GM12878 (cell line): ENCODE results near the gene CD248. TPM values are rescaled to one million over a fixed set of nuclear protein-coding genes. Genes with fewer than 3 reads are reported as not detected.

ENCODE experiments used
- ATAC-seq: fragments of 200-7000 bp; cut with Tn5 transposase; 3 replicates; pipeline ENCODE4 v1.9.1; 2020; ENCODE audit warnings: mild to moderate bottlenecking, moderate library complexity
- BruUV-seq: library from RNA; stranded (reverse); fragments of 400-500 nt; replicated peaks from 2 replicates; lab custom pipeline; 2021; lab: Mats Ljungman, UMichigan
- CTCF ChIA-PET: fragments of 300-600 bp; sonication (Branson Sonifier 250); formaldehyde crosslinking; extraction: SDS; loops from one replicate; lab custom pipeline; 2021; ENCODE audit warnings: inconsistent platforms; lab: Yijun Ruan, JAX
- POLR2A ChIA-PET: fragments of 350-600 bp; formaldehyde crosslinking; extraction: SDS; loops from one replicate; lab custom pipeline; 2021; ENCODE audit warnings: inconsistent platforms; lab: Charles Lee
- RAD21 ChIA-PET: fragments of 300-600 bp; sonication (Branson Sonifier 250); formaldehyde crosslinking; loops from one replicate; lab custom pipeline; 2023; ENCODE audit warnings: antibody characterized with exemption; ENCODE audit not compliant: unreplicated experiment; lab: Charles Lee
- SMC1A ChIA-PET: fragments of 300-600 bp; sonication (Branson Sonifier 250); formaldehyde crosslinking; loops from one replicate; lab custom pipeline; 2023; ENCODE audit not compliant: unreplicated experiment, uncharacterized antibody; lab: Charles Lee
- DNase-seq: peaks from one replicate; pipeline ENCODE4 v3.0.0-alpha.2; 2011; ENCODE audit warnings: low read depth, low spot score
- FAIRE-seq: peaks from 3 replicates; lab custom pipeline; 2011; peaks lifted over from hg19 to GRCh38; lab: Jason Lieb, UNC
- H2AFZ ChIP-seq: 2 replicates; pipeline ENCODE4 v1.6.0; 2011; ENCODE audit warnings: low read depth, low read length, control low read depth; ENCODE audit not compliant: control insufficient read depth
- H3K27ac ChIP-seq: 2 replicates; pipeline ENCODE4 v1.5.1; 2011; ENCODE audit warnings: control low read depth; ENCODE audit not compliant: control insufficient read depth, insufficient read depth
- H3K27me3 ChIP-seq, 2 experiments: replicated peaks in 1 of 2; 2 replicates each; pipeline versions ENCODE4 v1.6.0 to v1.6.1; 2011; ENCODE audit warnings: low read length in 1 of 2; ENCODE audit not compliant: control insufficient read depth in 2 of 2, insufficient read depth in 2 of 2
- H3K36me3 ChIP-seq, 2 experiments: 2 replicates each; pipeline ENCODE4 v1.5.1; 2011; ENCODE audit warnings: low read length in 1 of 2; ENCODE audit not compliant: control insufficient read depth in 2 of 2, insufficient read depth in 2 of 2
- H3K4me1 ChIP-seq: 2 replicates; pipeline ENCODE4 v1.6.1; 2011; ENCODE audit warnings: mild to moderate bottlenecking, low read length, moderate library complexity, mixed read lengths; ENCODE audit not compliant: control insufficient read depth, insufficient read depth
- H3K4me2 ChIP-seq: 2 replicates; pipeline ENCODE4 v1.6.0; 2011; ENCODE audit warnings: control low read depth; ENCODE audit not compliant: control insufficient read depth, insufficient read depth
- H3K4me3 ChIP-seq: fragments of 200-600 bp; sonication (generic); 2 replicates; pipeline ENCODE4 v1.5.1; 2016
- H3K79me2 ChIP-seq: 2 replicates; pipeline ENCODE4 v1.6.0; 2011; ENCODE audit warnings: low read length; ENCODE audit not compliant: control insufficient read depth, insufficient read depth
- H3K9ac ChIP-seq: 2 replicates; pipeline ENCODE4 v1.8.0; 2011; ENCODE audit warnings: low read length, control low read depth, mixed read lengths; ENCODE audit not compliant: control insufficient read depth, insufficient read depth
- H3K9me3 ChIP-seq: replicated peaks from 3 replicates; pipeline ENCODE4 v1.5.1; 2011; ENCODE audit warnings: mild to moderate bottlenecking, low read length; ENCODE audit not compliant: control insufficient read depth, insufficient read depth
- H4K20me1 ChIP-seq: 2 replicates; pipeline ENCODE4 v1.6.0; 2011; ENCODE audit not compliant: control insufficient read depth, insufficient read depth
- CTCF ChIP-seq, 3 experiments: IDR thresholded peaks in 2 of 3; conservative IDR thresholded peaks in 1 of 3; 2 replicates each; pipeline ENCODE4 v1.5.1; 2011; ENCODE audit warnings: low read depth in 3 of 3, low read length in 3 of 3, mild to moderate bottlenecking in 3 of 3, control low read depth in 2 of 3, moderate library complexity in 2 of 3, inconsistent platforms in 1 of 3, mixed read lengths in 1 of 3; ENCODE audit not compliant: control insufficient read depth in 2 of 3, insufficient read depth in 1 of 3; ENCODE audit errors: extremely low read depth in 1 of 3
- POLR2AphosphoS5 ChIP-seq: IDR thresholded peaks from 2 replicates; pipeline ENCODE4 v1.6.1; 2011; ENCODE audit warnings: mild to moderate bottlenecking, low read length, inconsistent platforms
- WGBS: methylation state at CpG from one replicate; pipeline ENCODE4 v1.1.6; 2016; ENCODE audit warnings: low lambda C conversion rate; ENCODE audit not compliant: insufficient replicate concordance, insufficient coverage; ENCODE audit errors: missing lambda C conversion rate; 5-methylcytosine and 5-hydroxymethylcytosine counted together
- in situ Hi-C: fragments of 300-500 bp; cut with MboI; formaldehyde crosslinking; loops from 9 replicates; pipeline ENCODE4 v1.14.3; 2018; ENCODE audit warnings: mixed read lengths
- intact Hi-C: fragments of 100-400 bp; cut with micrococcal nuclease; formaldehyde crosslinking; loops from one replicate; pipeline ENCODE4 v1.14.2; 2022; ENCODE audit not compliant: unreplicated experiment
- polyA plus RNA-seq, 11 experiments: library from polyadenylated mRNA; depleted of rRNA in 4 of 11; unstranded in 6 of 11; stranded (reverse) in 5 of 11; fragments of >200 nt; fragmentation: Nextera tagmentation in 4 of 11; fragmentation: Illumina TruSeq in 1 of 11; extraction: Ambion mirVana in 4 of 11; extraction: Trizol in 1 of 11; gene quantifications; 1 replicate in 1 of 11; 2 replicates in 10 of 11; pipeline versions ENCODE4 v1.2.1 to v1.2.3, GENCODE V29; 2011 to 2016; ENCODE audit warnings: inconsistent platforms in 2 of 11, missing spikeins in 2 of 11, low read depth in 1 of 11
- total RNA-seq, 4 experiments: library from RNA; depleted of rRNA in 3 of 4; stranded (reverse); fragments of >200 nt in 3 of 4; fragmentation: Illumina TruSeq in 1 of 4; extraction: Trizol in 1 of 4; gene quantifications; 2 replicates each; pipeline versions ENCODE4 v1.2.1 to v1.2.3, GENCODE V29; 2013 to 2021

Gene CD248
- total and polyA plus RNA-seq, 10 of the 15 experiments (the other 5 are each of a cell fraction or from before 2014, with no cell fraction given), result 0.10 to 0.21 (median 0.20) TPM; not detected in 7

GRCh38 chr11:66264914-66265313 is 51.9 kb downstream of the CD248 start:
- H3K79me2 ChIP-seq, result peaks cover 14% of the 10 kb centered on the region
- ChIA-PET SMC1A (interaction anchor here (0.5 kb wide), 1 partner anchor 169 kb away, joined by 3 read pairs; no protein-coding TSS in a partner anchor), CTCF (interaction anchor here (0.6 to 0.7 kb wide), 3 partner anchors 19 to 482 kb away, joined by 3 read pairs; partner anchors contain the start of gene YIF1A), RAD21 (no interaction called here), POLR2A (no interaction called here)
- H3K9me3 ChIP-seq, result no peaks in the 10 kb centered on the region
- H2AFZ ChIP-seq, result no peak overlapping the region
- ATAC-seq (no peak), DNase-seq (no peak), FAIRE-seq (no peak)
- H3K4me2 ChIP-seq, result no peak overlapping the region
- H3K4me3 ChIP-seq, result no peak overlapping the region
- H3K36me3 ChIP-seq, result peaks cover 11 to 33% of the 10 kb centered on the region in 2 experiments
- WGBS, result 79% methylated on average over 12 of the region's 12 CpGs
- H3K27ac ChIP-seq, result no peak overlapping the region
- no peaks in the 10 kb centered on the region for H4K20me1 ChIP-seq
- intact Hi-C loops (no loop called here), in situ Hi-C loops (no loop called here)
- no peaks in the 10 kb centered on the region for H3K27me3 ChIP-seq
- BruUV-seq, result no TSS peak
- TF ChIP-seq CTCF (IDR thresholded peaks at IDR 0.05 in 2 of 3, conservative IDR thresholded peaks at IDR 0.05 in 1 of 3; ENCODE audit: control insufficient read depth in 2 of 3, extremely low read depth in 1 of 3, insufficient read depth in 1 of 3, low read depth in 3 of 3, low read length in 3 of 3) (peak; percentile 8 to 47 (median 38); a peak in 3 of 6 replicates), POLR2AphosphoS5 (no peak)
- peaks cover 10% of the 10 kb centered on the region for H3K4me1 ChIP-seq
- H3K9ac ChIP-seq, result no peak overlapping the region

Other genes with a start within 250 kb of the CD248 start
Only the 7 nearest of the 17 such genes appear.
- gene RAB1B, start 48.4 kb downstream of the CD248 start, total RNA-seq (2014; rRNA removed), result 130 and 142 TPM in 2 replicates
- gene RAB1B, start 48.4 kb downstream of the CD248 start, total RNA-seq (2014; rRNA removed; fragmentation: Illumina TruSeq; extraction: Trizol), result 61.7 and 69.3 TPM in 2 replicates
- 138 and 150 TPM in 2 replicates for gene RAB1B, start 48.4 kb downstream of the CD248 start, total RNA-seq (2021)
- 53.4 and 130 TPM in 2 replicates for gene RAB1B, start 48.4 kb downstream of the CD248 start, polyA plus RNA-seq (2011; rRNA removed)
- gene RAB1B, start 48.4 kb downstream of the CD248 start, polyA plus RNA-seq (2014; fragmentation: Illumina TruSeq; extraction: Trizol), result 65.1 and 117 TPM in 2 replicates
- gene RAB1B, start 48.4 kb downstream of the CD248 start, polyA plus RNA-seq (2014; fragmentation: Nextera tagmentation; extraction: Ambion mirVana), result 10 to 100 TPM; 10.4 to 15.6 TPM
- 193 and 221 TPM in 2 replicates for gene RAB1B, start 48.4 kb downstream of the CD248 start, polyA plus RNA-seq (2014; rRNA removed)
- 10 to 100 TPM; 66.1 to 76.4 TPM for gene RAB1B, start 48.4 kb downstream of the CD248 start, polyA plus RNA-seq (2016; fragmentation: Nextera tagmentation; extraction: Ambion mirVana)
- 0.38 and 0.62 TPM in 2 replicates for gene CNIH2, start 38.9 kb downstream of the CD248 start, total RNA-seq (2014; rRNA removed)
- 0.23 and 0.27 TPM in 2 replicates for gene CNIH2, start 38.9 kb downstream of the CD248 start, total RNA-seq (2014; rRNA removed; fragmentation: Illumina TruSeq; extraction: Trizol)
- 1.2 and 2.0 TPM in 2 replicates for gene CNIH2, start 38.9 kb downstream of the CD248 start, total RNA-seq (2021)
- 0.73 and 0.76 TPM in 2 replicates for gene CNIH2, start 38.9 kb downstream of the CD248 start, polyA plus RNA-seq (2011; rRNA removed)
- 0.82 and 0.90 TPM in 2 replicates for gene CNIH2, start 38.9 kb downstream of the CD248 start, polyA plus RNA-seq (2014; fragmentation: Illumina TruSeq; extraction: Trizol)
- under 1 TPM in 1 of 2 experiments, not detected in 1; 0.07 TPM for gene CNIH2, start 38.9 kb downstream of the CD248 start, polyA plus RNA-seq (2014; fragmentation: Nextera tagmentation; extraction: Ambion mirVana)
- gene CNIH2, start 38.9 kb downstream of the CD248 start, polyA plus RNA-seq (2014; rRNA removed), result 1.0 and 1.3 TPM in 2 replicates
- under 1 TPM in 1 of 2 experiments, not detected in 1; 0.19 TPM for gene CNIH2, start 38.9 kb downstream of the CD248 start, polyA plus RNA-seq (2016; fragmentation: Nextera tagmentation; extraction: Ambion mirVana)
- gene YIF1A, start 27.9 kb downstream of the CD248 start, total RNA-seq (2014; rRNA removed), result 97.7 and 123 TPM in 2 replicates
- 30.4 and 37.3 TPM in 2 replicates for gene YIF1A, start 27.9 kb downstream of the CD248 start, total RNA-seq (2014; rRNA removed; fragmentation: Illumina TruSeq; extraction: Trizol)
- gene YIF1A, start 27.9 kb downstream of the CD248 start, total RNA-seq (2021), result 84.0 and 91.0 TPM in 2 replicates
- 17.2 and 40.2 TPM in 2 replicates for gene YIF1A, start 27.9 kb downstream of the CD248 start, polyA plus RNA-seq (2011; rRNA removed)
- gene YIF1A, start 27.9 kb downstream of the CD248 start, polyA plus RNA-seq (2014; fragmentation: Illumina TruSeq; extraction: Trizol), result 40.0 and 52.5 TPM in 2 replicates
- 10 to 100 TPM in 1 of 2 experiments, 1 to 10 TPM in 1; 6.6 to 17.5 TPM for gene YIF1A, start 27.9 kb downstream of the CD248 start, polyA plus RNA-seq (2014; fragmentation: Nextera tagmentation; extraction: Ambion mirVana)
- 93.2 and 96.0 TPM in 2 replicates for gene YIF1A, start 27.9 kb downstream of the CD248 start, polyA plus RNA-seq (2014; rRNA removed)
- 100 to 1,000 TPM; 111 to 128 TPM for gene YIF1A, start 27.9 kb downstream of the CD248 start, polyA plus RNA-seq (2016; fragmentation: Nextera tagmentation; extraction: Ambion mirVana)
- gene TMEM151A, start 25.1 kb downstream of the CD248 start, total RNA-seq (2014; rRNA removed), result not detected in 2 replicates
- gene TMEM151A, start 25.1 kb downstream of the CD248 start, total RNA-seq (2014; rRNA removed; fragmentation: Illumina TruSeq; extraction: Trizol), result not detected in 2 replicates
- 0.11 TPM in 1 of 2 replicates, not detected in the other for gene TMEM151A, start 25.1 kb downstream of the CD248 start, total RNA-seq (2021)
- not detected in 2 replicates for gene TMEM151A, start 25.1 kb downstream of the CD248 start, polyA plus RNA-seq (2011; rRNA removed)
- gene TMEM151A, start 25.1 kb downstream of the CD248 start, polyA plus RNA-seq (2014; fragmentation: Illumina TruSeq; extraction: Trizol), result not detected in 2 replicates
- not detected for gene TMEM151A, start 25.1 kb downstream of the CD248 start, polyA plus RNA-seq (2014; fragmentation: Nextera tagmentation; extraction: Ambion mirVana)
- gene TMEM151A, start 25.1 kb downstream of the CD248 start, polyA plus RNA-seq (2014; rRNA removed), result 0.04 TPM in 1 of 2 replicates, not detected in the other
- gene TMEM151A, start 25.1 kb downstream of the CD248 start, polyA plus RNA-seq (2016; fragmentation: Nextera tagmentation; extraction: Ambion mirVana), result not detected
- gene RIN1, start 19.4 kb upstream of the CD248 start, total RNA-seq (2014; rRNA removed), result 0.11 and 0.49 TPM in 2 replicates
- 0.09 and 0.13 TPM in 2 replicates for gene RIN1, start 19.4 kb upstream of the CD248 start, total RNA-seq (2014; rRNA removed; fragmentation: Illumina TruSeq; extraction: Trizol)
- gene RIN1, start 19.4 kb upstream of the CD248 start, total RNA-seq (2021), result 0.48 and 0.69 TPM in 2 replicates
- gene RIN1, start 19.4 kb upstream of the CD248 start, polyA plus RNA-seq (2011; rRNA removed), result 0.04 and 0.22 TPM in 2 replicates
- gene RIN1, start 19.4 kb upstream of the CD248 start, polyA plus RNA-seq (2014; fragmentation: Illumina TruSeq; extraction: Trizol), result 0.41 TPM in 1 of 2 replicates, not detected in the other
- under 1 TPM in 1 of 2 experiments, not detected in 1; 0.04 TPM for gene RIN1, start 19.4 kb upstream of the CD248 start, polyA plus RNA-seq (2014; fragmentation: Nextera tagmentation; extraction: Ambion mirVana)
- gene RIN1, start 19.4 kb upstream of the CD248 start, polyA plus RNA-seq (2014; rRNA removed), result 0.47 and 0.54 TPM in 2 replicates
- gene RIN1, start 19.4 kb upstream of the CD248 start, polyA plus RNA-seq (2016; fragmentation: Nextera tagmentation; extraction: Ambion mirVana), result under 1 TPM; 0.15 to 0.43 TPM
- 63.5 and 64.0 TPM in 2 replicates for gene BRMS1, start 28.1 kb upstream of the CD248 start, total RNA-seq (2014; rRNA removed)
- 38.7 and 42.4 TPM in 2 replicates for gene BRMS1, start 28.1 kb upstream of the CD248 start, total RNA-seq (2014; rRNA removed; fragmentation: Illumina TruSeq; extraction: Trizol)
- 49.6 and 54.7 TPM in 2 replicates for gene BRMS1, start 28.1 kb upstream of the CD248 start, total RNA-seq (2021)
- 28.9 and 33.7 TPM in 2 replicates for gene BRMS1, start 28.1 kb upstream of the CD248 start, polyA plus RNA-seq (2011; rRNA removed)
- 11.6 and 29.1 TPM in 2 replicates for gene BRMS1, start 28.1 kb upstream of the CD248 start, polyA plus RNA-seq (2014; fragmentation: Illumina TruSeq; extraction: Trizol)
- gene BRMS1, start 28.1 kb upstream of the CD248 start, polyA plus RNA-seq (2014; fragmentation: Nextera tagmentation; extraction: Ambion mirVana), result 1 to 10 TPM; 2.1 to 8.6 TPM
- 58.6 and 59.9 TPM in 2 replicates for gene BRMS1, start 28.1 kb upstream of the CD248 start, polyA plus RNA-seq (2014; rRNA removed)
- 10 to 100 TPM; 82.5 to 85.3 TPM for gene BRMS1, start 28.1 kb upstream of the CD248 start, polyA plus RNA-seq (2016; fragmentation: Nextera tagmentation; extraction: Ambion mirVana)
- 6.3 and 7.2 TPM in 2 replicates for gene B4GAT1, start 30.6 kb upstream of the CD248 start, total RNA-seq (2014; rRNA removed)
- gene B4GAT1, start 30.6 kb upstream of the CD248 start, total RNA-seq (2014; rRNA removed; fragmentation: Illumina TruSeq; extraction: Trizol), result 2.3 and 2.4 TPM in 2 replicates
- gene B4GAT1, start 30.6 kb upstream of the CD248 start, total RNA-seq (2021), result 5.7 and 5.9 TPM in 2 replicates
- gene B4GAT1, start 30.6 kb upstream of the CD248 start, polyA plus RNA-seq (2011; rRNA removed), result 2.1 and 3.6 TPM in 2 replicates
- gene B4GAT1, start 30.6 kb upstream of the CD248 start, polyA plus RNA-seq (2014; fragmentation: Illumina TruSeq; extraction: Trizol), result 1.4 and 1.9 TPM in 2 replicates
- 1 to 10 TPM in 1 of 2 experiments, under 1 TPM in 1; 0.55 to 1.5 TPM for gene B4GAT1, start 30.6 kb upstream of the CD248 start, polyA plus RNA-seq (2014; fragmentation: Nextera tagmentation; extraction: Ambion mirVana)
- 5.0 and 5.7 TPM in 2 replicates for gene B4GAT1, start 30.6 kb upstream of the CD248 start, polyA plus RNA-seq (2014; rRNA removed)
- gene B4GAT1, start 30.6 kb upstream of the CD248 start, polyA plus RNA-seq (2016; fragmentation: Nextera tagmentation; extraction: Ambion mirVana), result 10 to 100 TPM in 1 of 2 experiments, 1 to 10 TPM in 1; 9.4 to 11.1 TPM